ENCODE results near the gene ACVR2B.

DNA sequence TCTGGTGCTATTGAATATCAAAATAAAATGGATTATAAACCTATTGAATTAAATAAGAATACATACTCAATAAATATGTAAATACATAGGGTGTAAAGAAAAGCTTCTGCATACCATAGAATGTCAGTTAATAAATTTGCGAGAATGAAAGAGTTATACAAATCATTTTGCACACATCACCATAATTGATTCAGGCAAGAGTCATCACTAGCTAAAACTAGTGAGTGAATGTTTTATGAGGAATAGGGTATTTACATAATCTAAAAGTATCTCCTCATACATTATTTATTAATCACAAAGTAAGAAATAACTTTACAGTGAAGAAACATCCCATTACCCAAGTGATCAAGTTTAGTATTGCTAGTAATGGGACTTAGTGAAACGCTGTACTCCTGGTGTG is 56.0 kb downstream of the ACVR2B start:
- TF ChIP-seq CTCF (IDR thresholded peaks at IDR 0.05; ENCODE audit: poor library complexity): no peak
- no peak for TF ChIP-seq EZH2 (IDR thresholded peaks at IDR 0.05; ENCODE audit: borderline replicate concordance)
- no peak for TF ChIP-seq EZH2phosphoT487 (IDR thresholded peaks at IDR 0.05; ENCODE audit: low read depth, severe bottlenecking, unreplicated experiment)

Measured in hepatocyte (in vitro differentiated cells).